OCI-LY3 (cell line): ENCODE results near the gene ATXN2L.
"Not testable (repeated sequence)": the region's sequence is repeated elsewhere in the genome, so short reads cannot be mapped to it uniquely, and the experiment has no call there.

Experiments
- H2AFZ ChIP-seq: fragments of 200-600, 300-600 bp; shearing (Covaris generic); 2 replicates; pipeline ENCODE4 v1.6.0; 2014; ENCODE audit warnings: antibody characterized with exemption, low read depth, low read length
- H3K27ac ChIP-seq: fragments of 200-600, 300-600 bp; sonication (generic); 2 replicates; pipeline ENCODE4 v1.5.1; 2014; ENCODE audit warnings: mild to moderate bottlenecking, low read length, moderate library complexity, mixed read lengths
- H3K27me3 ChIP-seq: fragments of 200-600, 300-600 bp; sonication (generic); 2 replicates; pipeline ENCODE4 v1.6.1; 2014; ENCODE audit warnings: low read depth, low read length, mixed read lengths
- H3K36me3 ChIP-seq: fragments of 200-600, 300-600 bp; sonication (generic); replicated peaks from 2 replicates; pipeline ENCODE3; 2014; ENCODE audit warnings: low read depth, low read length, mixed read lengths
- H3K4me1 ChIP-seq: fragments of 300-600, 200-600 bp; sonication (generic); 2 replicates; pipeline ENCODE4 v1.6.1; 2014; ENCODE audit warnings: low read length, mixed read lengths
- H3K4me2 ChIP-seq: fragments of 200-600, 300-600 bp; sonication (generic); 2 replicates; pipeline ENCODE4 v1.6.1; 2014; ENCODE audit warnings: low read length, mixed read lengths
- H3K4me3 ChIP-seq: fragments of 300-600, 200-600 bp; sonication (generic); 2 replicates; pipeline ENCODE4 v1.5.1; 2014; ENCODE audit warnings: antibody characterized with exemption, mild to moderate bottlenecking, low read length, moderate library complexity
- H3K79me2 ChIP-seq: fragments of 300-600, 200-600 bp; shearing (Covaris generic); 2 replicates; pipeline ENCODE4 v1.6.1; 2014; ENCODE audit warnings: mild to moderate bottlenecking, low read length, mixed read lengths
- H3K9ac ChIP-seq: fragments of 300-600, 200-600 bp; shearing (Covaris generic); 2 replicates; pipeline ENCODE4 v1.6.0; 2014; ENCODE audit warnings: mild to moderate bottlenecking, low read length, moderate library complexity
- H3K9me3 ChIP-seq: fragments of 200-600, 300-600 bp; shearing (Covaris generic); 2 replicates; pipeline ENCODE4 v1.6.1; 2014; ENCODE audit warnings: low read length, mixed read lengths; ENCODE audit not compliant: insufficient read depth
- H4K20me1 ChIP-seq: fragments of 200-600, 300-600 bp; sonication (generic); 2 replicates; pipeline ENCODE4 v1.6.1; 2016; ENCODE audit warnings: low read length, mixed read lengths; ENCODE audit not compliant: insufficient read depth
- CTCF ChIP-seq: fragments of 200-600, 300-600 bp; sonication (generic); IDR thresholded peaks from 2 replicates; pipeline ENCODE4 v1.5.1; 2014; ENCODE audit warnings: antibody characterized with exemption, low read length, low read depth
- EZH2phosphoT487 ChIP-seq: fragments of 200-600 bp; shearing (Covaris generic); IDR thresholded peaks from 2 replicates; pipeline ENCODE4 v1.6.1; 2018; ENCODE audit warnings: antibody characterized with exemption, mixed run types, low read depth

Gene ATXN2L

GRCh38 chr16:28822520-28823290 is at the start of gene ATXN2L:
Gene ATXN2L (plus strand): TSS chr16:28822999. CDS start chr16:28823260, 261 bp downstream.
- Histone ChIP-seq H3K9ac (peak within 1 kb of the TSS; percentile 99), H3K4me2 (peak within 1 kb of the TSS; percentile 99), H3K9me3 (no peaks in the 10 kb centered on the region), H2AFZ (peak within 1 kb of the TSS; percentile 43; the same call in 1 of the 2 replicates), H3K79me2 (peaks cover 56% of the 10 kb centered on the region), H4K20me1 (peaks cover 25% of the 10 kb centered on the region), H3K27ac (peak within 1 kb of the TSS; percentile 95), H3K4me1 (peaks cover 11% of the 10 kb centered on the region), H3K4me3 (peak within 1 kb of the TSS; percentile 96), H3K36me3 (peaks cover 37% of the 10 kb centered on the region), H3K27me3 (no peaks in the 10 kb centered on the region)
- no peak for TF ChIP-seq CTCF
- TF ChIP-seq EZH2phosphoT487, result no peak

- not testable (repeated sequence) for H3K4me2 ChIP-seq, H2AFZ ChIP-seq, H3K4me1 ChIP-seq, H3K27me3 ChIP-seq, H3K36me3 ChIP-seq, H3K9ac ChIP-seq, H4K20me1 ChIP-seq, H3K9me3 ChIP-seq, H3K27ac ChIP-seq, H3K4me3 ChIP-seq, H3K79me2 ChIP-seq
These were observed 41.1 kb upstream of the ATXN2L start for GRCh38 chr16:28781697-28782096.

- H3K79me2 ChIP-seq, H3K4me3 ChIP-seq, H3K27me3 ChIP-seq: not testable (repeated sequence)
These were observed 40.4 kb upstream of the ATXN2L start for GRCh38 chr16:28782357-28782756.

GRCh38 chr16:28802235-28803019 is 20.4 kb upstream of the ATXN2L start:
- H3K9me3 ChIP-seq, H2AFZ ChIP-seq, H3K27ac ChIP-seq, H3K4me1 ChIP-seq, H3K27me3 ChIP-seq, H3K9ac ChIP-seq, H4K20me1 ChIP-seq, H3K79me2 ChIP-seq, H3K4me2 ChIP-seq, H3K36me3 ChIP-seq, H3K4me3 ChIP-seq: not testable (repeated sequence)

More at GRCh38 chr16:28782357-28782756, 40.4 kb upstream of the ATXN2L start:
- H3K9ac ChIP-seq, H3K4me2 ChIP-seq, H3K36me3 ChIP-seq, H3K9me3 ChIP-seq, H3K4me1 ChIP-seq, H3K27ac ChIP-seq, H4K20me1 ChIP-seq, H2AFZ ChIP-seq: not testable (repeated sequence)

GRCh38 chr16:28807445-28808120 is 15.2 kb upstream of the ATXN2L start:
- H3K9me3 ChIP-seq, H3K36me3 ChIP-seq, H3K4me3 ChIP-seq, H3K4me2 ChIP-seq, H3K79me2 ChIP-seq, H4K20me1 ChIP-seq, H3K4me1 ChIP-seq, H3K9ac ChIP-seq, H2AFZ ChIP-seq, H3K27me3 ChIP-seq, H3K27ac ChIP-seq: not testable (repeated sequence)
